HG02798 (cell line): ENCODE data around the gene HOXB3.
A peak's percentile ranks its signal among the peaks of the same experiment; 100 is the strongest.

ENCODE experiments used
- ATAC-seq: cut with Tn5 transposase; IDR thresholded peaks from one replicate; pipeline ENCODE4 v1.9.1; 2021; ENCODE audit warnings: mild to moderate bottlenecking; ENCODE audit not compliant: unreplicated experiment, poor library complexity

The HOXB3 gene

DNA sequence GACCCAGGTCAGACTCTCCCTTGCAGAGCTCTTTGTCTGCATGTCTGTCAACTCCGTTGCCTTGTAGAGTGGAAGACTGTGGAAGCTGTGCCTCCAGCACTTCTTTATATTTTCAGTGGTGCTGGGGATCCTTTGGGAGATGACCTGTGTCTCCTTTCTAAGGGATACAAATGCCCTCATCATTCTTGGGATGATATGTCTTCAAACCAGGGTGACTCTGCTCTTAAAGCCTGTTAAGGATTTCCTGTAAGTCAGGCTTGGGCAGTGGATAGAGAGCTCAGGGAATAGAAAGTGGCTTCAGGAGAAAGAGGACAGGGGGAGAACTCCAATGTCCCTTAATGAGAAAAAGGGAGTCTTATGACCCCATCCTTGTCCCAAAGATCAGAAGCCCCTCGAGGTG, 1.5 kb downstream of the HOXB3 start:
- no peak for ATAC-seq

GRCh38 chr17:48588074-48588415, 2.0 kb downstream of the HOXB3 start:
- no peak for ATAC-seq

GRCh38 chr17:48587276-48588073, 2.6 kb downstream of the HOXB3 start:
- no peak for ATAC-seq

- ATAC-seq = no peak
Measured at GRCh38 chr17:48586355-48587258, 3.4 kb downstream of the HOXB3 start.

DNA sequence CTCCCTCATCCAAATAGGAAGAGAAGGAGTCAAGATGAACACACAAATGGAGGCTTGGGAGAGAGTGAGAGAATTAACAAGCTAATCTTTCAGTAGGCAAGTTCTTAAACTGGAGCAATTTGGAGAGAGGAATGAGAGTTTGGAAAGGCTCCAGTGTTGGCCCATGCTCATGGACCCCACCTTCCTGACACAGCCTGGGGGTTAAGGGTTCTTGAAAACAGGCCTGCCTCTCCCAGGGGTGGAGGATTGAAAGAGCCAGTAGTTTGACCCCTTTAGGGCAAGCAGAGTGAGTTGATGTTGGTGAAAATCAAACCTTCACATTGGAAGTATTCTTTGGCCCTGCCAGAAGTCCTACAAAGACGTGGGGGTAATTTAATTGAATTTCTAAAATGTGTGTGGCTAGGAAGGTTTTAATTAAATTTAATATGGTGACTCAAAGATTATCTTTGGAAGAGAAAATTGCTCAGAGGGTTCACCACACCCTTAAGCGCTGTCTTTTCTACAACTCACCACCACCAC, 5.8 kb downstream of the HOXB3 start:
- ATAC-seq = no peak

DNA sequence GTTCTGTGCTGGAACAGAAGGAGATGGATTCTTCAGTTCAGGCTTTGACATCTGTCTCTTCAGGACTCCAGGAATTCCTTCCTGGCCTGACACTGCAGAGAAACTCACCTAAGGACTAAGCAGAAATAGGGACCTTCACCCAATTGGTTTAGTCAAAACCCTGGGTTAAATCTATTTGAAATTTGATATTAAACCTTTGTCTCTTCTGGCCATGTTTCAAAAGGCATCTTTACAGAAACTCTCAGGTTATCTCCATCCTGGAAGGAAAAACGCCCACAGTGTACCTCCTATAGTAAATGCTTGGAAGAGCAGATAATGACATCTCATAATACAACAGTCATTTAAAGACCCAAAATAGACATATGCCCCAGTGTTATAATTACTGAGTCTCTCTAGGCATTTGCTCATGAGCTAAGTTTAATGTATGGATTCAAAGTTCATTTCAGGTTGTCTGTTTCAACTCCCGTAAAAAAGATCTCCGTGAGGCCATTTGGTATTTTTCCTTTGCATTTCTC, 6.3 kb downstream of the HOXB3 start:
- no peak for ATAC-seq

GRCh38 chr17:48582750-48583069, 7.3 kb downstream of the HOXB3 start:
- ATAC-seq = no peak

- no peak for ATAC-seq
Measured at GRCh38 chr17:48579760-48580554, 10.1 kb downstream of the HOXB3 start.

- ATAC-seq = no peak
Measured at GRCh38 chr17:48579471-48579759, 10.6 kb downstream of the HOXB3 start.

DNA sequence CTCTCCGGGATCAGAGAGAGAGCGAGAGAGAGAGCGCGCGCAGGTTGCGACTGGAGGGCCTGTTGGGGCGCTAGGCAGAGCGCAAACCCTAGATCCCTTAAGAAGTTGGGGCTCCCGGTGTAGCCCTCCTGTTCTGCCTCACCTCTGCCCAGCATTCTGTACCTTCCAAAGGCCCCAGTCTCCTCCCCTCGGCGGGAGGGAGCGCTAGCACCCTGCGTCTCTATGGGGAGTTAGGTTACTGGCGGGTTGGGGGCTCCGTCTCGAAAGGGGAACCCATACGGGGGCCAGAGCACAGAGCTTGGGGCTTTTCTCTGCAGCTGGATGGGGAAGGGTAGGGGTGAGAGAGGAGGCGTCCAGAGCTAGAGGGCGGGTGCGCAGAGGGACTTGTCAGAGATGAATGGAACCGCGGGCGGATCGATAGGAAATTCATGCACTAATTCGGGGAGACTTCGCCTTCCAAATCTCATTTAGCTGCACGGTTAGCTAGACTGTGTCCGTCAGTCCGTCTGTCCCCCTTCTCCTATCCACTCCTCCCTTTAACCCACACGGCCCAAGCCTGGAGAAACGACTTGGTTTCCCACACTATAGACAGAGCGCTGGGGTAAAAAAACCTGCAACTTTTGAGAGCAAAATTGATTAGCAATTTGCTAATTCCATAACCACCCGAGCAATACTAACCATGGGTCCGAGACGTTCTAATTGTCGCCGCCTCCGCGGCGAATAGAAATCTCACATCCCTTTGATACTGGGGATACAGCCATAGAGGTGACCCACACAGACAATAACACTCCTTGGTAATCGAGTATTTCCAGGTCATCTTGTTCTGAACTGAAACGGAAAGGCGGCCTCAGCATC, 11.2 kb downstream of the HOXB3 start:
- ATAC-seq = peak; percentile 39

DNA sequence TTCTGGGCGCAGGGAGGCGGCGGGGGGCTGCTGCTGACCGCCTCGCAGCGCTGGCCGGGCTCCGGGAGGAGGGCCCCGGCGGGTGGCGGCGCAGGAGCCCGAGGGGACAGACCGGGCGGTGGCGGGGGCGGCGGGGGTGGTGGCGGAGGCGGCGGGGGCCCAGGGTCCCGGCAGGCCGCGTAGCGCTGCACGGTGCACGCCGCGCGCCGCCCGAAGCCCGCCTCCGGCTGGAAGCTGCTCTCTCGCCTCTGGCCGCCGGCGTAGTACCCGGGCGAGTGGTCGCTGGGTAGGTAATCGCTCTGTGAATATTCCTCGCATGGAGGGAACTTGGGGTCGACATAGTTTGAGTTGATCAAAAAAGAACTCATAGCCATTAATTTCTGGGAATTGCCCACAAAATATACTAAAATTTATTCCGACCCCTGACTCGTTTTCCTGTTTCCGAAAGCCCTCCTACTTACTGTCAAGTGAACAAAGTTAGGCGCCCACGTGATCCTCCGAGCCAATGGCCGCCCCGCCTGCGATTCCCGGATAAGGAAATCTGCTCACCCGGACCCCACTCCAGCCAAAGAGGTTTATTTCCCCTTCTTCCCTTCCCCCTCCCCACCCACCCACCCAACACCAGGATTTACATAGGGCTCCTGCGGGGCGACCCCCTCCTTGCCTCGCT, 12.0 kb downstream of the HOXB3 start, which contains the start of gene HOXB4:
HOXB4 (minus strand) TSS at position 405 of the 670 bp plus-strand sequence; CDS start at position 374, 31 bp downstream.
- ATAC-seq = peak; percentile 68

- peak; percentile 4 for ATAC-seq
Measured at GRCh38 chr17:48577330-48577945, 12.6 kb downstream of the HOXB3 start.

- ATAC-seq = no peak
Measured at GRCh38 chr17:48576479-48577309, 13.3 kb downstream of the HOXB3 start.

DNA sequence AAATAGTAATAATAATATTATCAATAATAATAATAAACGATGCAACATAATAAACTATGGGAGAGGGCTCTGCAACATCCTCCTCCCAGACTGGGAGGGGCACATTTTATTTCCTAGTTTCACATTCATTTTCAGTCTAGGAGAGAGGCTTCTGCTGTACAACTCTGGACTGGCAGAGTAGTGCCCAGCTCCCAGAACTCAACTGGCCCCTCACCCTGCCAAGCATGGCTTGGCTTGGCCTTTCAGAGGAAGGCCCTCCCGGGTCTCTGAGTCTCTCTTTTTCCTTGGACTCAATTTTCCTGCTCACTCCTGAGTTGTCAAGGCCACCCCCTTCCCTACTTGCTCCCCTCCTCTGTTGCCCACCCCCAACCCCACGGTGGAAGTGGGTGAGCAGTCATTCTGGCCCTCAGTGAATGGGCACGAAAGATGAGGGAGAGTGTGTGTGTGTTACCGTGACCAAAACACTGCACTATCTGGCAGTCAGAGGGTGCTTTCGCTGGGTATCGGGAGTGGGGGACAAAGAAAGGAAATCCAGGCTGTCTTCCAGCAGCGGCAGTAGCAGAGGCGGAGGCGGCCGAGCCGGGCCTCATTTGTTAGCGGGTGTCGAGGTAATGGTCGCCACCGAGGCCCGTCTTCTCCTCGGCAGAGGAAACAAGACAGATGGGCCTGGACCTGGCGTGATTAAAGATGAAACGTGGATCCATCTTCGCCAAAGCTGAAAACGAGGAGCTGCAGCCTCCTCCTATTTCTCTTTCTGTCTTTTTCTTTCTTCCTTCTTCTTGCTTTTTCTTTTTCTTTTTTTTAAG, 14.2 kb downstream of the HOXB3 start:
- no peak for ATAC-seq

- ATAC-seq = no peak
Measured at GRCh38 chr17:48575066-48575582, 14.9 kb downstream of the HOXB3 start.

DNA sequence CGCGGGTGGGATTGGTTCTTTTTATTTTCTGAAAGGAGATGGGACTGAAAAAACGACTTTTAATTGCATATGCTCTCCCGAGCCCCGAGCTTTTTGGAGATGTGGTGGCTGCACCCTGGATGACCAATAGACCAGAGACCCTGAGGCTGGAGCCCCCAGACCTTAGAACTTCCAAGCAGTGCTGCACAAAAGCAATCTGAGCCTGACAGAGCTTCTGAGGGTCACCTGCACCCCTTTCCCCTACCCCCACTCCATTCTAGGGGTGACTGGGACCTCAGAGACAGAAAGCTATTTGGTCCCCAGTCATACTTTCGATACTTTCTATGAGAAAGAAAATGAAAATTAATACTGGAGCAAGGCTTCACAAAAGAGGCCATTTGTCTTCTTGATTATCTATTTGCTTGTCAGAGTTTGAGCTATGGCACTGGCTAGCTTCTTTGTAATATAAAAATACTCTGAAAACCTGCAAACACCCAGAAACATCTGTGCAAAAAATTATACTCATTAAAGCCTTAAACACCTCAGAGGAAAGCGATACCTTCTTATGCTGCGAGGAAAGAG, 15.5 kb downstream of the HOXB3 start:
- ATAC-seq = no peak
